Activated T-cell treated with anti-CD3 and anti-CD28 coated beads for 1 hour (primary cell): Measurements from ENCODE around the gene IL6R.

Experiments
- DNase-seq: peaks from one replicate; pipeline ENCODE4 v3.0.0-alpha.2; 2020; ENCODE audit warnings: low read depth

IL6R gene

GRCh38 chr1:154517661-154518060 is 112.5 kb downstream of the IL6R start:
- DNase-seq: no peak
